Gastroesophageal sphincter (tissue), 3 donors: ENCODE data around the gene GJA3.

Experiments
- EP300 ChIP-seq: sonication (generic); formaldehyde crosslinking; IDR thresholded peaks from one replicate; pipeline ENCODE4 v1.6.1; 2017; ENCODE audit warnings: antibody characterized with exemption, mild to moderate bottlenecking
- POLR2A ChIP-seq, 2 donors: fragments of 450-650 bp; IDR thresholded peaks; one replicate each; pipeline ENCODE4 v1.6.1; 2017; ENCODE audit warnings: antibody characterized with exemption in 2 of 2, mild to moderate bottlenecking in 2 of 2, moderate library complexity in 1 of 2
- POLR2AphosphoS5 ChIP-seq: sonication (generic); formaldehyde crosslinking; IDR thresholded peaks from one replicate; pipeline ENCODE4 v1.6.1; 2017; ENCODE audit warnings: antibody characterized with exemption
- TF ChIP-seq, protein P1 (sequence below), 4 experiments: fragments of 200-600 bp in 2 of 4; fragments of 450-650 bp in 2 of 4; sonication (generic) in 1 of 4; IDR thresholded peaks; one replicate each; pipeline ENCODE4 v1.5.1; 2017 to 2019; ENCODE audit warnings: antibody characterized with exemption in 4 of 4, mild to moderate bottlenecking in 2 of 4, moderate library complexity in 2 of 4

DNA sequence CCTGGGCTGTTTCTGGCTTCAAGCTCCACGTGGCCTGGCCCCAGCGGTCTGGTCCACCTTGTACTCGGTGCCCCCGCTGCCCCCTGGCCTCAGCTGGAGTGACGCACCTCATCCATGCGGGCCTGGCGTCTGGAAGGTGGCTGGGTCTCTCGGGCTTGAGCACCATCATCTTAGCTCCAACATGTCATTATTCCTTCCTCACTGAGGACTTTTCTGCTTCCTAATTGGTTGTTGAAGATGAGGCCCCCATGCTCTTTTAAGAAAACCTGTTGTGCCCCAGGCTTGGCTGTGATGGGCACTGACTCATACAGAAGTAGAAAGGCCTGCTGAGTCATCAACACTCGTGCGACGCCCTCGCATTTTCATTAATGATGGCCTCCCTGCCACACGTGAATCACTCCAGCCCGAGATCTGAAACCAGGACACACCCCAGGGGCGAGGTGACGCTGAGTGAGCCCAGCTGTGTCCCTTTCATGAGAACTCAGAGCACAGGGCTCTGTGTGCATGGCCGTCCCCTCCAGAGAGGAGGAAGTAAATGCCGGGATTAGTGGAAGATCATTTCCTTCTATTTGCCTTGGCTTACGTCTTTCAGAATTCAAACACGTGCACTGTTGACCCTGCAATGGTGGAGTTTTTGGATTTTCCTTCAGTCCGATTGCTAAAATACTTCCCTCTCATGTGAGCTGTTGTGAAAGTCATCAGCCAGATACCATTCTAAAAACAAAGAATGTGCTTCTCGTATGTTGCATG lies 14.0 kb upstream of the GJA3 start:
- no peak for TF ChIP-seq POLR2A (IDR thresholded peaks at IDR 0.05)
- TF ChIP-seq EP300 = no peak
- peak; percentile 63 for TF ChIP-seq POLR2AphosphoS5
- TF ChIP-seq, protein P1, sequence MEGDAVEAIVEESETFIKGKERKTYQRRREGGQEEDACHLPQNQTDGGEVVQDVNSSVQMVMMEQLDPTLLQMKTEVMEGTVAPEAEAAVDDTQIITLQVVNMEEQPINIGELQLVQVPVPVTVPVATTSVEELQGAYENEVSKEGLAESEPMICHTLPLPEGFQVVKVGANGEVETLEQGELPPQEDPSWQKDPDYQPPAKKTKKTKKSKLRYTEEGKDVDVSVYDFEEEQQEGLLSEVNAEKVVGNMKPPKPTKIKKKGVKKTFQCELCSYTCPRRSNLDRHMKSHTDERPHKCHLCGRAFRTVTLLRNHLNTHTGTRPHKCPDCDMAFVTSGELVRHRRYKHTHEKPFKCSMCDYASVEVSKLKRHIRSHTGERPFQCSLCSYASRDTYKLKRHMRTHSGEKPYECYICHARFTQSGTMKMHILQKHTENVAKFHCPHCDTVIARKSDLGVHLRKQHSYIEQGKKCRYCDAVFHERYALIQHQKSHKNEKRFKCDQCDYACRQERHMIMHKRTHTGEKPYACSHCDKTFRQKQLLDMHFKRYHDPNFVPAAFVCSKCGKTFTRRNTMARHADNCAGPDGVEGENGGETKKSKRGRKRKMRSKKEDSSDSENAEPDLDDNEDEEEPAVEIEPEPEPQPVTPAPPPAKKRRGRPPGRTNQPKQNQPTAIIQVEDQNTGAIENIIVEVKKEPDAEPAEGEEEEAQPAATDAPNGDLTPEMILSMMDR (IDR thresholded peaks at IDR 0.05) = no peak
